ENCODE results near the gene PRR20G.

GRCh38 chr3:127336101-127336500, 48.3 kb upstream of the PRR20G start:
- TF ChIP-seq OSR1 (CRISPR knock-in tag; IDR thresholded peaks at IDR 0.05): no peak
- no peak for TF ChIP-seq POU6F1 (CRISPR knock-in tag; IDR thresholded peaks at IDR 0.05; ENCODE audit: borderline replicate concordance, low read depth)
- TF ChIP-seq TCF4 (CRISPR knock-in tag; IDR thresholded peaks at IDR 0.05; ENCODE audit: borderline replicate concordance): no peak
- no peak for TF ChIP-seq TSHZ2 (CRISPR knock-in tag; IDR thresholded peaks at IDR 0.05)
- no peak for TF ChIP-seq GLIS3 (CRISPR knock-in tag; IDR thresholded peaks at IDR 0.05)

Data from SK-N-SH treated with all-trans-retinoic acid at 6 μM for 48 hours (cell line).